Keratinocyte (primary cell): ENCODE data around the gene HPX. TPM values are rescaled to one million over a fixed set of nuclear protein-coding genes. Genes with fewer than 3 reads are reported as not detected.
A peak's percentile ranks its signal among the peaks of the same experiment; 100 is the strongest.

Experiments
- DNase-seq: peaks from one replicate; pipeline ENCODE4 v3.0.0-alpha.2; 2011; ENCODE audit warnings: low read depth, missing footprints, low spot score
- FAIRE-seq: peaks from 2 replicates; lab custom pipeline; 2011; peaks lifted over from hg19 to GRCh38; lab: Jason Lieb, UNC
- H2AFZ ChIP-seq: 2 replicates; pipeline ENCODE4 v1.6.0; 2012; ENCODE audit warnings: low read length, control low read depth, inconsistent platforms; ENCODE audit not compliant: control insufficient read depth
- H3K27ac ChIP-seq: 2 replicates; pipeline ENCODE4 v1.5.1; 2011; ENCODE audit warnings: low read length; ENCODE audit not compliant: control insufficient read depth, insufficient read depth
- H3K27me3 ChIP-seq: 3 replicates; pipeline ENCODE4 v1.6.0; 2011; ENCODE audit warnings: low read length; ENCODE audit not compliant: control insufficient read depth, insufficient read depth; ENCODE audit errors: extremely low read depth
- H3K36me3 ChIP-seq, 2 experiments: 2 replicates in 1 of 2; 3 replicates in 1 of 2; pipeline ENCODE4 v1.5.1; 2011; ENCODE audit warnings: low read length in 2 of 2, mild to moderate bottlenecking in 1 of 2; ENCODE audit not compliant: control insufficient read depth in 2 of 2, insufficient read depth in 2 of 2; ENCODE audit errors: extremely low read depth in 1 of 2
- H3K4me1 ChIP-seq: 3 replicates; pipeline ENCODE4 v1.5.1; 2011; ENCODE audit warnings: low read length; ENCODE audit not compliant: control insufficient read depth, insufficient read depth; ENCODE audit errors: extremely low read depth
- H3K4me2 ChIP-seq: 3 replicates; pipeline ENCODE4 v1.6.0; 2011; ENCODE audit warnings: low read depth, low read length; ENCODE audit not compliant: control insufficient read depth, insufficient read depth; ENCODE audit errors: extremely low read depth
- H3K4me3 ChIP-seq, 3 experiments: fragments of 200-600 bp in 1 of 3; sonication (generic) in 1 of 3; 2 replicates in 2 of 3; 3 replicates in 1 of 3; pipeline ENCODE4 v1.5.1; 2011 to 2016; ENCODE audit warnings: low read length in 3 of 3, mild to moderate bottlenecking in 3 of 3, control low read depth in 2 of 3, inconsistent platforms in 1 of 3, low read depth in 1 of 3, mixed read lengths in 1 of 3, mixed run types in 1 of 3, moderate library complexity in 1 of 3; ENCODE audit not compliant: control insufficient read depth in 2 of 3, insufficient read depth in 2 of 3; ENCODE audit errors: extremely low read depth in 1 of 3
- H3K79me2 ChIP-seq: 2 replicates; pipeline ENCODE4 v1.6.0; 2012; ENCODE audit warnings: low read length; ENCODE audit not compliant: control insufficient read depth, insufficient read depth
- H3K9ac ChIP-seq: 3 replicates; pipeline ENCODE4 v1.6.0; 2011; ENCODE audit warnings: low read length; ENCODE audit not compliant: control insufficient read depth, insufficient read depth; ENCODE audit errors: extremely low read depth
- H3K9me1 ChIP-seq: 3 replicates; pipeline ENCODE4 v1.6.0; 2011; ENCODE audit warnings: low read length; ENCODE audit not compliant: control insufficient read depth, insufficient read depth; ENCODE audit errors: extremely low read depth
- H3K9me3 ChIP-seq: 2 replicates; pipeline ENCODE4 v1.5.1; 2012; ENCODE audit warnings: low read depth, low read length; ENCODE audit not compliant: control insufficient read depth
- H4K20me1 ChIP-seq: 3 replicates; pipeline ENCODE4 v1.6.0; 2011; ENCODE audit warnings: low read length; ENCODE audit not compliant: control insufficient read depth, insufficient read depth; ENCODE audit errors: extremely low read depth
- CTCF ChIP-seq, 3 experiments: IDR thresholded peaks in 1 of 3; conservative IDR thresholded peaks in 1 of 3; optimal IDR thresholded peaks in 1 of 3; 2 replicates in 2 of 3; 3 replicates in 1 of 3; pipeline versions ENCODE3 to v1.5.1; 2011; ENCODE audit warnings: low read length in 3 of 3, mild to moderate bottlenecking in 3 of 3, moderate library complexity in 2 of 3, control low read depth in 1 of 3, inconsistent platforms in 1 of 3; ENCODE audit not compliant: insufficient read depth in 2 of 3; ENCODE audit errors: extremely low read depth in 1 of 3
- EZH2 ChIP-seq: IDR thresholded peaks from one replicate; pipeline ENCODE4 v1.6.1; 2012; ENCODE audit warnings: inconsistent platforms, mild to moderate bottlenecking, low read length, moderate library complexity
- dilution Hi-C: fragments of 300-500 bp; cut with MboI; formaldehyde crosslinking; loops from one replicate; pipeline ENCODE4 v1.7.0; 2020; ENCODE audit warnings: low sequenced_read_pairs; ENCODE audit not compliant: extremely low pct_ligation_motif_present
- polyA plus RNA-seq, 5 experiments: library from polyadenylated mRNA; depleted of rRNA in 3 of 5; stranded (reverse) in 3 of 5; stranded (forward) in 1 of 5; unstranded in 1 of 5; fragments of >200 nt; gene quantifications; 1 replicate in 1 of 5; 2 replicates in 3 of 5; 3 replicates in 1 of 5; pipeline versions ENCODE4 v1.2.1 to v1.2.3, GENCODE V29; 2011 to 2012; ENCODE audit warnings: missing spikeins in 2 of 5, low read depth in 1 of 5, low replicate concordance in 1 of 5

The HPX gene
- polyA plus RNA-seq, 1 donor (not counting 4 experiments of a cell fraction or from before 2014, with no cell fraction given) = 0.76 TPM

DNA sequence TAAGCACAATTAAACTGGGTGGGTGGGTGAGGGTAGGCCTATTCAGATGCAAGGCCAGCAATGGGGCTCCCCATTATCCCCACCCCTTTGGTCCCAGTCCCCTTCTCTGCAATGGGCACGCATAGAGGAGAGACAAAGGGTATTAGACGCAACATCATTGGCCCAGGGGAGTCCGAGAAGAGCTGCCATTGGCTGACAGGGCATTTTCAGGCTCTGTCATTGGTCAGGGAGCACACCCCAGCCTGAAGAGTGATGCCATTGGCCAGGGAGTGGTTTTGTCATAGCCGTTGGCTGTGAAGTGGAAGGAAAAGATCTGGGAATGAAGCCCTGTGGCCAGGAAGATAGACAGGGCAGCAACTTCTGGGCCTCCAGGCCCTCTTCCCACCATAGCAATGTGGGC lies 35.8 kb upstream of the HPX start:
- Histone ChIP-seq H3K9ac (no peak overlapping the region), H3K4me3 (no peak overlapping the region), H4K20me1 (no peaks in the 10 kb centered on the region), H3K27me3 (no peaks in the 10 kb centered on the region), H3K4me2 (no peak overlapping the region), H2AFZ (no peak overlapping the region), H3K9me3 (no peaks in the 10 kb centered on the region), H3K9me1 (peaks cover 3% of the 10 kb centered on the region), H3K4me1 (peaks cover 22% of the 10 kb centered on the region), H3K27ac (no peak overlapping the region), H3K36me3 (peaks cover 23 to 31% of the 10 kb centered on the region in 2 experiments), H3K79me2 (peaks cover 35% of the 10 kb centered on the region)
- dilution Hi-C loops = no loop called here
- TF ChIP-seq EZH2 (no peak), CTCF (optimal IDR thresholded peaks at IDR 0.05 in 1 of 3, IDR thresholded peaks at IDR 0.05 in 1 of 3, conservative IDR thresholded peaks at IDR 0.05 in 1 of 3; ENCODE audit: extremely low read depth in 1 of 3, insufficient read depth in 2 of 3, low read length in 3 of 3) (no peak)
- FAIRE-seq (no peak), DNase-seq (no peak)

- no peak overlapping the region for H3K4me3 ChIP-seq
- H3K9ac ChIP-seq = no peak overlapping the region
- H3K4me1 ChIP-seq = peaks cover 22% of the 10 kb centered on the region
- FAIRE-seq (no peak), DNase-seq (no peak)
- no peaks in the 10 kb centered on the region for H3K27me3 ChIP-seq
- peaks cover 23 to 31% of the 10 kb centered on the region in 2 experiments for H3K36me3 ChIP-seq
- TF ChIP-seq CTCF (optimal IDR thresholded peaks at IDR 0.05 in 1 of 3, IDR thresholded peaks at IDR 0.05 in 1 of 3, conservative IDR thresholded peaks at IDR 0.05 in 1 of 3; ENCODE audit: extremely low read depth in 1 of 3, insufficient read depth in 2 of 3, low read length in 3 of 3) (peak in 1 of 3 experiments; percentile 3), EZH2 (no peak)
- peaks cover 3% of the 10 kb centered on the region for H3K9me1 ChIP-seq
- no peaks in the 10 kb centered on the region for H4K20me1 ChIP-seq
- dilution Hi-C loops = no loop called here
- H3K9me3 ChIP-seq = no peaks in the 10 kb centered on the region
- no peak overlapping the region for H3K27ac ChIP-seq
- H3K4me2 ChIP-seq = no peak overlapping the region
- no peak overlapping the region for H2AFZ ChIP-seq
- peaks cover 30% of the 10 kb centered on the region for H3K79me2 ChIP-seq
These were observed 35.1 kb upstream of the HPX start for GRCh38 chr11:6475936-6476335.
